Astrocyte (in vitro differentiated cells and primary cell): Measurements from ENCODE around the gene ACYP1.

Source experiments
- EZH2 ChIP-seq: IDR thresholded peaks from 2 replicates; pipeline ENCODE4 v1.6.1; 2012; ENCODE audit warnings: mild to moderate bottlenecking, low read length, inconsistent platforms; ENCODE audit not compliant: insufficient read depth
- TF ChIP-seq, protein P1 (sequence below): IDR thresholded peaks from 2 replicates; pipeline ENCODE4 v1.5.1; 2011; ENCODE audit warnings: low read depth, mild to moderate bottlenecking, inconsistent platforms, low read length, moderate library complexity; ENCODE audit not compliant: insufficient read depth

DNA sequence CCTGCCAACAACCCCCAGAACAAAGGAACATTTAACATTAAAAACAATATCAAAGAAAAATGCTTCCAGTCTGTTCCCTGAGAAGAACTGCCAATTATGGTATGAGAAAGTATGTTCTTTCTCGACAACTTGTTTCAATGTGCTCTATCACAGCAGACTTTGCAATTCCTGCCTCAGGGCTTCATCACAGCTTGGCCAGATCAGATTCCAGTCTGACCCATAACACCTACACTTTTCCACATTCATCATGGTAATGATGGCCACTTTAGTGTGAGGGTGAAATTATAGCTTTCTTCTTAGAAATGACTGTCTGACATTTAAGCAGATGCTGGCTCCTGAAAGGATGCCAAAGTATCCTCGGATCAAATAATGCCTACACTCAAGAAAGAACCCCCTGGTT, 46.1 kb upstream of the ACYP1 start:
- TF ChIP-seq, protein P1, sequence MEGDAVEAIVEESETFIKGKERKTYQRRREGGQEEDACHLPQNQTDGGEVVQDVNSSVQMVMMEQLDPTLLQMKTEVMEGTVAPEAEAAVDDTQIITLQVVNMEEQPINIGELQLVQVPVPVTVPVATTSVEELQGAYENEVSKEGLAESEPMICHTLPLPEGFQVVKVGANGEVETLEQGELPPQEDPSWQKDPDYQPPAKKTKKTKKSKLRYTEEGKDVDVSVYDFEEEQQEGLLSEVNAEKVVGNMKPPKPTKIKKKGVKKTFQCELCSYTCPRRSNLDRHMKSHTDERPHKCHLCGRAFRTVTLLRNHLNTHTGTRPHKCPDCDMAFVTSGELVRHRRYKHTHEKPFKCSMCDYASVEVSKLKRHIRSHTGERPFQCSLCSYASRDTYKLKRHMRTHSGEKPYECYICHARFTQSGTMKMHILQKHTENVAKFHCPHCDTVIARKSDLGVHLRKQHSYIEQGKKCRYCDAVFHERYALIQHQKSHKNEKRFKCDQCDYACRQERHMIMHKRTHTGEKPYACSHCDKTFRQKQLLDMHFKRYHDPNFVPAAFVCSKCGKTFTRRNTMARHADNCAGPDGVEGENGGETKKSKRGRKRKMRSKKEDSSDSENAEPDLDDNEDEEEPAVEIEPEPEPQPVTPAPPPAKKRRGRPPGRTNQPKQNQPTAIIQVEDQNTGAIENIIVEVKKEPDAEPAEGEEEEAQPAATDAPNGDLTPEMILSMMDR, result no peak
- TF ChIP-seq EZH2, result no peak
